H9 (cell line): ENCODE data around the gene CTLA4. TPM values are rescaled to one million over a fixed set of nuclear protein-coding genes. Genes with fewer than 3 reads are reported as not detected.

ENCODE experiments used
- DNase-seq: peaks from one replicate; pipeline ENCODE4 v3.0.0-alpha.2; 2017
- H2AFZ ChIP-seq: one replicate; pipeline ENCODE4 v1.6.1; 2013; ENCODE audit warnings: mild to moderate bottlenecking, low read length, control low read depth, moderate library complexity
- H2AK5ac ChIP-seq: 2 replicates; pipeline ENCODE4 v1.6.1; 2013; ENCODE audit warnings: low read length, control low read depth, mixed read lengths; ENCODE audit not compliant: insufficient read length
- H2BK120ac ChIP-seq: one replicate; pipeline ENCODE4 v1.6.1; 2013; ENCODE audit warnings: low read depth, mild to moderate bottlenecking, low read length, control low read depth, inconsistent platforms; ENCODE audit not compliant: poor library complexity, severe bottlenecking
- H2BK12ac ChIP-seq: 2 replicates; pipeline ENCODE4 v1.6.1; 2013; ENCODE audit warnings: low read length, control low read depth, mixed read lengths, low read depth; ENCODE audit not compliant: insufficient read length
- H2BK15ac ChIP-seq: 2 replicates; pipeline ENCODE4 v1.6.1; 2013; ENCODE audit warnings: low read depth, low read length, control low read depth
- H2BK20ac ChIP-seq: one replicate; pipeline ENCODE4 v1.6.1; 2013; ENCODE audit warnings: low read depth, mild to moderate bottlenecking, low read length, control low read depth, inconsistent platforms; ENCODE audit not compliant: poor library complexity, severe bottlenecking
- H2BK5ac ChIP-seq: 2 replicates; pipeline ENCODE4 v1.6.1; 2013; ENCODE audit warnings: low read length, control low read depth, mixed read lengths; ENCODE audit not compliant: insufficient read length
- H3K14ac ChIP-seq: 2 replicates; pipeline ENCODE4 v1.6.1; 2013; ENCODE audit warnings: low read length, control low read depth; ENCODE audit not compliant: insufficient read depth
- H3K18ac ChIP-seq: 2 replicates; pipeline ENCODE4 v1.6.1; 2013; ENCODE audit warnings: low read depth, mild to moderate bottlenecking, mixed read lengths, low read length, control low read depth; ENCODE audit not compliant: insufficient read length
- H3K23ac ChIP-seq: 2 replicates; pipeline ENCODE4 v1.6.1; 2013; ENCODE audit warnings: low read length, control low read depth, mixed read lengths, low read depth; ENCODE audit not compliant: insufficient read length
- H3K23me2 ChIP-seq: 2 replicates; pipeline ENCODE4 v1.6.1; 2013; ENCODE audit warnings: low read depth, mild to moderate bottlenecking, mixed read lengths, low read length, control low read depth; ENCODE audit not compliant: insufficient read length, poor library complexity, severe bottlenecking
- H3K27ac ChIP-seq: 2 replicates; pipeline ENCODE4 v1.5.1; 2013; ENCODE audit warnings: low read length, control low read depth, mixed read lengths, low read depth; ENCODE audit not compliant: insufficient read length
- H3K27me3 ChIP-seq: 2 replicates; pipeline ENCODE4 v1.6.1; 2013; ENCODE audit warnings: low read length, control low read depth, inconsistent platforms; ENCODE audit not compliant: insufficient read depth
- H3K4ac ChIP-seq: 2 replicates; pipeline ENCODE4 v1.6.1; 2013; ENCODE audit warnings: low read depth, mild to moderate bottlenecking, control low read depth, inconsistent platforms, low read length, moderate library complexity
- H3K4me1 ChIP-seq: 2 replicates; pipeline ENCODE4 v1.6.1; 2013; ENCODE audit warnings: low read length, control low read depth, inconsistent platforms; ENCODE audit not compliant: insufficient read depth
- H3K4me2 ChIP-seq: 2 replicates; pipeline ENCODE4 v1.6.1; 2013; ENCODE audit warnings: low read length, control low read depth, mixed read lengths; ENCODE audit not compliant: insufficient read length, insufficient read depth
- H3K56ac ChIP-seq: 2 replicates; pipeline ENCODE4 v1.6.1; 2013; ENCODE audit warnings: low read depth, mild to moderate bottlenecking, mixed read lengths, low read length, control low read depth; ENCODE audit not compliant: insufficient read length
- H3K79me1 ChIP-seq: 2 replicates; pipeline ENCODE4 v1.6.1; 2013; ENCODE audit warnings: low read depth, mild to moderate bottlenecking, moderate library complexity, low read length, control low read depth, inconsistent platforms; ENCODE audit not compliant: insufficient read depth, poor library complexity, severe bottlenecking
- H3K79me2 ChIP-seq: 2 replicates; pipeline ENCODE4 v1.6.1; 2013; ENCODE audit warnings: low read length, control low read depth, inconsistent platforms; ENCODE audit not compliant: insufficient read depth
- H3K9ac ChIP-seq: 2 replicates; pipeline ENCODE4 v1.6.1; 2013; ENCODE audit warnings: low read length, control low read depth, mixed read lengths; ENCODE audit not compliant: insufficient read length; ENCODE audit errors: extremely low read depth
- H3K9me3 ChIP-seq: one replicate; pipeline ENCODE4 v1.6.1; 2013; ENCODE audit warnings: low read depth, low read length, inconsistent platforms; ENCODE audit not compliant: control insufficient read depth
- H3T11ph ChIP-seq: one replicate; pipeline ENCODE4 v1.6.1; 2013; ENCODE audit warnings: mild to moderate bottlenecking, low read length, control low read depth, inconsistent platforms
- H4K20me1 ChIP-seq: one replicate; pipeline ENCODE4 v1.6.1; 2013; ENCODE audit not compliant: control insufficient read depth, insufficient read length, insufficient read depth
- H4K5ac ChIP-seq: 2 replicates; pipeline ENCODE4 v1.6.1; 2013; ENCODE audit warnings: low read depth, mild to moderate bottlenecking, mixed read lengths, low read length, control low read depth; ENCODE audit not compliant: insufficient read length
- H4K8ac ChIP-seq: replicated peaks from 2 replicates; pipeline ENCODE4 v1.6.1; 2013; ENCODE audit warnings: low read length, control low read depth, mixed read lengths, low read depth; ENCODE audit not compliant: insufficient read length
- H4K91ac ChIP-seq: 2 replicates; pipeline ENCODE4 v1.6.1; 2013; ENCODE audit warnings: low read depth, mild to moderate bottlenecking, moderate library complexity, mixed read lengths, low read length, control low read depth; ENCODE audit not compliant: insufficient read length
- H3K27ac Mint-ChIP-seq, 3 experiments: 2 replicates in 2 of 3; 3 replicates in 1 of 3; pipeline ENCODE4 v1.8.0; 2020 to 2021; ENCODE audit warnings: mixed read lengths in 3 of 3, mild to moderate bottlenecking in 1 of 3, moderate library complexity in 1 of 3
- H3K27me3 Mint-ChIP-seq: 2 replicates; pipeline ENCODE4 v1.8.0; 2021; ENCODE audit warnings: low read depth, mild to moderate bottlenecking, moderate library complexity, mixed read lengths
- H3K36me3 Mint-ChIP-seq, 3 experiments: 2 replicates in 2 of 3; 3 replicates in 1 of 3; pipeline ENCODE4 v1.8.0; 2020 to 2021; ENCODE audit warnings: low read depth in 3 of 3, mixed read lengths in 3 of 3; ENCODE audit not compliant: insufficient read depth in 1 of 3
- H3K4me1 Mint-ChIP-seq, 2 experiments: 2 replicates each; pipeline ENCODE4 v1.8.0; 2020; ENCODE audit warnings: mixed read lengths in 2 of 2
- H3K4me3 Mint-ChIP-seq, 2 experiments: 2 replicates in 1 of 2; 3 replicates in 1 of 2; pipeline ENCODE4 v1.8.0; 2020 to 2021; ENCODE audit warnings: mild to moderate bottlenecking in 2 of 2, mixed read lengths in 2 of 2, moderate library complexity in 1 of 2
- H3K9me3 Mint-ChIP-seq, 2 experiments: 2 replicates in 1 of 2; 3 replicates in 1 of 2; pipeline ENCODE4 v1.8.0; 2020; ENCODE audit warnings: mild to moderate bottlenecking in 2 of 2, mixed read lengths in 2 of 2, moderate library complexity in 1 of 2
- CTCF ChIP-seq: fragments of 200-600 bp; sonication (generic); conservative IDR thresholded peaks from 3 replicates; pipeline ENCODE4 v1.8.0; 2021; ENCODE audit warnings: antibody characterized with exemption, mild to moderate bottlenecking
- WGBS: extraction: QIAGEN DNeasy Blood & Tissue Kit; methylation state at CpG from one replicate; pipeline ENCODE4 v1.1.7; 2013; ENCODE audit warnings: missing lambda C conversion rate, low lambda C conversion rate, mixed read lengths; ENCODE audit not compliant: insufficient read length; ENCODE audit errors: extremely low coverage; 5-methylcytosine and 5-hydroxymethylcytosine counted together
- total RNA-seq: library from RNA; stranded (reverse); gene quantifications from 2 replicates; pipeline ENCODE4 v1.2.1, GENCODE V29; 2021

CTLA4 gene
- total RNA-seq, 1 experiment from 2014 or later, result not detected

GRCh38 chr2:203852760-203853159 lies 14.8 kb upstream of the CTLA4 start:
- Mint-ChIP-seq H3K36me3 (no peaks in the 10 kb centered on the region), H3K4me1 (no peaks in the 10 kb centered on the region)

More at GRCh38 chr2:203852760-203853159, 14.8 kb upstream of the CTLA4 start:
- H3K4me1 ChIP-seq, result no peaks in the 10 kb centered on the region
- no peak overlapping the region for H3K27ac ChIP-seq
- H3K14ac ChIP-seq, result no peak overlapping the region
- H4K20me1 ChIP-seq, result no peaks in the 10 kb centered on the region
- no peak overlapping the region for H2AFZ ChIP-seq
- H3K23ac ChIP-seq, result no peak overlapping the region
- H2AK5ac ChIP-seq, result no peak overlapping the region
- H3K56ac ChIP-seq, result no peak overlapping the region
- no peak overlapping the region for H3T11ph ChIP-seq
- TF ChIP-seq CTCF, result no peak
- no peak overlapping the region for H3K9ac ChIP-seq
- no peak for DNase-seq
- H3K4me3 Mint-ChIP-seq, result no peak overlapping the region
- no peak overlapping the region for H2BK20ac ChIP-seq
- H3K18ac ChIP-seq, result no peak overlapping the region
- H3K27me3 ChIP-seq, result no peaks in the 10 kb centered on the region
- H2BK12ac ChIP-seq, result no peak overlapping the region
- no peaks in the 10 kb centered on the region for H3K9me3 ChIP-seq
- no peak overlapping the region for H4K91ac ChIP-seq
- H3K23me2 ChIP-seq, result no peaks in the 10 kb centered on the region
- no peaks in the 10 kb centered on the region for H3K9me3 Mint-ChIP-seq
- no peak overlapping the region for H4K5ac ChIP-seq
- no peaks in the 10 kb centered on the region; the same call in 1 of the 2 replicates for H3K27me3 Mint-ChIP-seq
- H2BK5ac ChIP-seq, result no peak overlapping the region
- H2BK120ac ChIP-seq, result no peak overlapping the region
- H2BK15ac ChIP-seq, result no peak overlapping the region
- no peak overlapping the region for H3K27ac Mint-ChIP-seq
- H3K4me2 ChIP-seq, result no peak overlapping the region
- no peaks in the 10 kb centered on the region for H3K79me2 ChIP-seq
- H3K79me1 ChIP-seq, result no peaks in the 10 kb centered on the region
- no peak overlapping the region for H4K8ac ChIP-seq
- H3K4ac ChIP-seq, result no peak overlapping the region
- WGBS, result no CpG with 5 or more reads among the region's 2 CpGs
